HUDEP-2 (cell line): ENCODE results near the gene RFC5.
"Not testable (repeated sequence)": the region's sequence is repeated elsewhere in the genome, so short reads cannot be mapped to it uniquely, and the experiment has no call there.

ENCODE experiments used
- DNase-seq, 76 experiments: peaks; one replicate each; lab custom pipeline; 2025; ENCODE audit not compliant: unreplicated experiment in 76 of 76; lab: John Stamatoyannopoulos, UW

Gene RFC5, protein sequence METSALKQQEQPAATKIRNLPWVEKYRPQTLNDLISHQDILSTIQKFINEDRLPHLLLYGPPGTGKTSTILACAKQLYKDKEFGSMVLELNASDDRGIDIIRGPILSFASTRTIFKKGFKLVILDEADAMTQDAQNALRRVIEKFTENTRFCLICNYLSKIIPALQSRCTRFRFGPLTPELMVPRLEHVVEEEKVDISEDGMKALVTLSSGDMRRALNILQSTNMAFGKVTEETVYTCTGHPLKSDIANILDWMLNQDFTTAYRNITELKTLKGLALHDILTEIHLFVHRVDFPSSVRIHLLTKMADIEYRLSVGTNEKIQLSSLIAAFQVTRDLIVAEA

DNA sequence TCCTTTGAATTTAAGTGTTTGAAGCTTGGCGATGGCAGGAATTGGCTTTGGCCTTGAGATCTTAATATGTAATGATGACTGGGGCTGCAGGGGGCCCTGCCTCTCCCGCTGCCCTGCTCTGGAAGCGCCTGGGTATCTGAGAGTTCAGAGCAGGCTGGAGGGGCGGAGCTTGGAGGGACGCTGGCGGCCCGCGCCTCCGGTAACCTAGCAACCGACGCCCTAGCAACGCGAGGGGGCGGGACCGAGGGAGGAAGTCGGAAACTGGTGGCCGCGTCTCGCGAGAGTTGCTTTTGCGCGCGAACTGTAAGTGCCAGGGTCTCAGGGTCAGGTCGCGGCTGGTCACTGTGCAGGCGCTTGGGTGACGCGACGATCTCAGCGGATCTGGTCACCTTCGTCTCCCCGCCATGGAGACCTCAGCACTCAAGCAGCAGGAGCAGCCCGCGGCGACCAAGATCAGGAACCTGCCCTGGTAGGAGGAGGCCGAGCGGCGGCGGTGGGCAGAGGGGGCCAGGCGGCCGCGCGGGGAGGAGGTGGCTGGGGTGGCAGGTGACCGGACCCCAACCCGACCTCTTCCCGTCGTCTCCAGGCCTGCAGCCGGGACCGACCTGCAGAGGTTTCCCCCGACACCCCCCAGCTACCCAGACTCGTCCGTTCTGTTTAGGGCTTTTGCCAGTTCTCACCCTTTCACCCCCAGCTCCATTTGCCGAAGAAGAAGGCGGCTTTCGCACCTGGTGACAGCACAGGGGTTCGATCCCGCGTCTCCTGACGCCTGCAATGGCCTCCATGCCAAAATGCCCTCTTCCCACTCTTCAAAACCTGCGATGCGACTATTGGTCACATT, at the start of gene RFC5:
TSS of gene RFC5 (plus strand) at position 280 of the 841 bp plus-strand sequence. CDS start at position 405, 125 bp downstream.
- DNase-seq, result peak in 75 of 76 experiments; percentile 21 to 97 (median 94)

DNA sequence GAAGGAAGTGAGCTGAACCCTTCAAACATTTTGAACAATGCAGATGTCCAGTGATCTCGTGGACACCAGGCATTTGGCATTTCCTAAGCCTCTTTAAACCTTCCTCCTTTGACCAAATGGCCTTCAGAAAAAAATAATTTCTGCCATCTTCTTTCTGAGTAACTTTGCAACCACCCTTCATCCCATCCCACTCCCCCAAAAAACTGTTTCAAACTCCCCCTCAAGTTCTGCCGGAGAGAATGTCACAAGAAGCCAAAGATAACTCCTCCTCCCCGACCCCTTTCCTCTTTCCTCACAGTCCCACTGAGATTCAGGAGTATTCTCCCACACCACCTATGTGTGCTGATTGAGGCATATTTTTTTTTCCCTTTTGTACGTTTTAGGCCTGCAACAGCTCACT, 49.5 kb upstream of the RFC5 start:
- no peak for DNase-seq

DNA sequence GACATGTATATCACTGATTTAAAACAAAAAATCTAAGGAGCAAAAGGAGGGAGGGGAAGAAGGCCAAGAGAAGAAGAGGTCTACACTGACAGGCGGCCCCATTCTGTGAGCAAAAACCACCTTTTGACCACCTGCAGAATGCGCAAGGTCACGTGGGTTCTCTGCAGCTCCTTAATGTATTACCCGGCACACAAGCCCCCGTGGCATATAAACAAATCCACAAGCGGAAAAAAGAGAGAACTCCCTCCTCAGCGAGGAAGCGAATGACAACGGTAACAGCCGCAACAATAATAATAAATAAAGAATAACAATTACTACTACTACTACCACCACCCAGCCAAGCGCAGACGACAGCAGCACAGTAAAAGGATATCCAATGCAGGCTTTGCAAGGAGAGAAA, 49.0 kb upstream of the RFC5 start:
- DNase-seq, result no peak

DNA sequence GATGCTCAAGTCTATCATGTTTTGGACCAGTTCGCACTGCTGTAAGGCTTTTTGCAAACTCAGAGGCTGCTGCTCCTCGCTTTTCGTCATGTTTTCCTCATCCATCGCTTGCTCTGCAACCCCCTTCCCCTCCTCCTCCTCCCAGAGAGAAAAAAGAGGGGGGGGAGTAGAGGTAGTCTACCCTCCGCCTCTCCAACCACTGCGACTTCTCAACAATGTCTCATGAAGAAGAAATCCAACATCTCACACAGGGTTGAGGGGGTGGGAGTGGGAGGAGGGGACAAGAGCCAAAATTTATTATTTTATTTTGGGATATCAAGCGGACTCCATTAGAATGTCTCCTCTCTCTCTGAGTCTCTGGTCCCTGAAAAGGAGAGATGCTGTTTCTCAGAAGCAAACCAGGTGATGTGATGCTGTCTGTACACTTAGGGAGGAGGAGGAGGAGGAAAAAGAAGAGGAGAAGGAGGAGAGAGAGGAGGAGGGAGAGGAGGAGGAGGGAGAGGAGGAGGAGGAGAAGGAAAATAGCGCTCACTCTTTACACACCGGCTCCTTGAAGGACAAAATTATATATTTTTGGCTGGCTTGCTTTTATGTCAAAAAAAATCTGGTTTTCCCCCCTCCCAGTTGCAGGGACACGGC, 48.2 kb upstream of the RFC5 start:
- DNase-seq, result no peak

DNA sequence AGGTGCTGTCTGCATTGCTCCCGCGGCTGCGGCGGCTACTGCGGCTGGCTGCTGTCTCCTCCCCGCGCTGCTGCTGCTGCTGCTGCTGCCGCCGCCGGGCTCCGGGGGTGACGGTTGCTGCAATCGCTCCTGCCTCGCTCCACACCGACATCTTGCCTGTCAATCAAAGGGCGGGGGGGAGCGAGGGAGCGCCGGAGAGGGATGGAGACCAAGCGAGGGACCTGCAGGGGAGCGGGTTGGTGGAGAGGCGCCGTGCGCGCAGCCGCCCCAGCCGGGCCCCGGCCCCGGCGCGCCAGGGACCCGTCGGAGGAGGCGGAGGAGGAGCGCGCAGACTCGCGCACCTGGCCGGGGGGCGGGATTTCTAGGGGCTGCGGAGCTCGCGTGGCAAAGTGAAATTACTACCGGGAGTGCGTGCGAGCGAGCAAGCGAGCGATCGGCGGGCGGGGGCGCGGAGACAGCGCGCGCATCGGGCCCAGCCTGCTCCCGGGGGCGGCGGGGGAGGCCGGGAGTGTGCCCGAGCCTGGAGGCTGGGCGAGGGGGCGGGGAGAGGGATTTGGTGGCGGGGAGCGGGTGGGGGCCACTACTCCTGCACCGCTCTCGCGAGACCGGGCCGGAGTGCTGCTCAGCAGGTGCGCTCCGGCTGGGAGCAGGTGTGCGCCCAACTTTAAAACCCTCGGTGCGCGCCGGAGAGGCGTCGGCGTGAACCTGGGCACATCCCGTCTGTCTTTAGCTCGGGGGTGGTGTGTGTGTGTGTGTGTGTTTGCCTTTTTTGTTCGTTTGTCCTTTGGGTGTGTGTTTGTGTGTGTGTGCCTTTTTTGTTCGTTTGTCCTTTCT, 47.5 kb upstream of the RFC5 start, which contains the start of gene KSR2:
TSS of gene KSR2 (minus strand) at position 165 of the 834 bp plus-strand sequence. CDS start 735 bp downstream, outside the sequence.
- no peak for DNase-seq

DNA sequence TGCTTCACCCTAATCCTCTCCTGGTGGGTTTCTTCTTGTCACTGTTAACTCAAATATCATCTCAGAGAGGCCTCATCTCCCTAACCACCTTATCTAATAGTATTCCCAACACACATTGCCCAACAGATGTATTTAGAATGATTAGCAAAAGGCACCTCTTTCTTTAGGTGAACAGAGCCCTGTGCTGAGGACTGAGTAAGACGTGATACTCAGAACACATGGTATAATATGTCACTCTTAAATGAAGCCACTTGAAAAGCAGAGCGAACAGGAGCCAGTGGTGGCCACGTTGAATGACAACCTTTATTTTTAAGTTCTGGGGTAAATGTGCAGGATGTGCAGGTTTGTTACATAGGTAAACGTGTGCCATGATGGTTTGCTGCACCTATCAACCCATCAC, 46.2 kb upstream of the RFC5 start:
- DNase-seq, result no peak

DNA sequence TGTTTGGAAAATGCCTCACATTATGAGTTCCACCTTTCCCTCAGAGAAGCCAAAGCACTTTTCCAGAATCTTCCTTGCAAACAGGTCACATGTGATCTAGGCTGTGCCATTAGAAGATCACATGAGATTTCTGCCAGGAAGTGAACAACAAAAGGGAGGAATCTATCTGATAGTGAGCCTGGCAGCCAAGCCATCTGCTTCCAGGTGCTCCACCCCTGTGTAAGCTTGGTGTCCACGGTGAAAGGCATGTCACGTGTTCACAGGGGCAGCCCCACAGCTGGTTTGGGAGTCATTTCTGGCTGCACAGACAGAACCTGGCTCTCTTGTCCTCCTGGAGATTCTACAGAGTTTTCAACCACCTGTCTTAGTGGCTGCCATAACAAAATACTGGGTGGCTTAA, 44.2 kb upstream of the RFC5 start:
- DNase-seq, result no peak

DNA sequence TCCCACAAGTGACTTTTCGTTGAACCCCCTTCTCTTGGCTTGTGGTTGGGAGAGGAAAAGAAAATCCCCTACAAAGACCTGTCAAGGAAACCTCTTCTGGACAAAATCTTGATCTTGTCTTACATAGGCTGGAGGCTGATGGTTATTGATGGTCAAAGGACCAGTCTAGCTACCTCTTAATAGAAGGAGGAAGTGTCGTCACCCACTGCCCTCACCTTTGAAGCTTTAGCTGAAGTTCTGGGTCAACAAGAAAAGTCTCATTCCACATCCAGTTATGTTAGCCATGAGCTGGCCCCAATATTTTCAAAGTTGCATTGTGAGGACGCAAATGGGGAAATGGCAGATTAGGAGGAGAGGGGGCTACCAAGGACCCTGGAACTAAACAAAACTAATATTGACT, 41.5 kb upstream of the RFC5 start:
- DNase-seq, result no peak

DNA sequence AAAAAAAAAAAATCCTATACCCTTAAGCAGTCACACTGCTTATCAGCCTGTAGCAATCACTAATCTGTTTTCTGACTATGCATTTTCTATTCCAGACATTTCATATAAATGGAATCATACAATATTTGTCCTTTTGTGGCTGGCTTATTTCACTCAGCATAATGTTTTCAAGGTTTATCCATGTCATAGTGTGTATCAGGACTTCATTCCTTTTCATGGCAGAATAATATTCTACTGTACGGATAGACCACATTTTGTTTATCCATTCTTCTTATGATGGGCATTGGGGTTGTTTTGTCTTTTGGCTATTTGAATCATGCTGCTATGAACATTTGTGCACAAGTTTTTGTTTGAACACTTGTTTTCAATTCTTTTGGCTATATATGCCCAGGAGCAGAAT, 39.1 kb upstream of the RFC5 start:
- DNase-seq, result no peak

DNA sequence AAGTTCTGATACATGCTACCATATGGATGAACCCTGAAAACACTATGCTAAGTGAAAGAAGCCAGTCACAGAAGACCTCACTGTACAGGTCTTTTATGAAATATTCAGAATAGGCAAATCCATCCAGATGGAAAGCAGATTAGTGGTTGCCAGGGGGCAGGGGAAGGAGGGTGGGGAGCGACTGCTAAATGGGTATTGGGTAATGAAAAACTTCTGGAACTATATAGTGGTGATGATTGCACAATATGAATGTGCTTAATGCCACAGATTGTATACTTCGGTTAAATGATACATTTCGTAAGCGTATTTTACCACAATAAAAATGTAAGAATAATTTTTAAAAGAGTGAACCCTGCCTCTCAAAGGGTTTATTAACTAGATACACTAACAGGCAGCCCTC, 35.9 kb upstream of the RFC5 start:
- no peak for DNase-seq

DNA sequence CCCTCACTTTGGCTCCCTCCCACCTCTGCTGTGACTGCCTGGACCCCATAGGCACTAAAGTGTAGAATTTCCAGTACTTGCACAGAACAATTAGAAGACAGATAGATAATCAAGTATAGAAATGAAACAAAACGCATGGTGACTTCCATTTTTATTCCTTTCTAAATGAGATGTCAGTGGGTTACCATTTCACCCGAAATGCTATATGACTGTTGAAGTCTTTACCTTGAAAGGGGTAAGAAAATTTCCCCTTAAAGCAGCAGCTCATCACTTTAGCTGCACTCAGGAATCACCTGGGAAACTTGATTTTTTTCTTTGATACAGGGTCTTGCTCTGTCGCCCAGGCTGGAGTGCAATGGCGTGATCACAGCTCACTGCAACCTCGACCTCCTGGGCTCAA, 35.2 kb upstream of the RFC5 start:
- no peak for DNase-seq

DNA sequence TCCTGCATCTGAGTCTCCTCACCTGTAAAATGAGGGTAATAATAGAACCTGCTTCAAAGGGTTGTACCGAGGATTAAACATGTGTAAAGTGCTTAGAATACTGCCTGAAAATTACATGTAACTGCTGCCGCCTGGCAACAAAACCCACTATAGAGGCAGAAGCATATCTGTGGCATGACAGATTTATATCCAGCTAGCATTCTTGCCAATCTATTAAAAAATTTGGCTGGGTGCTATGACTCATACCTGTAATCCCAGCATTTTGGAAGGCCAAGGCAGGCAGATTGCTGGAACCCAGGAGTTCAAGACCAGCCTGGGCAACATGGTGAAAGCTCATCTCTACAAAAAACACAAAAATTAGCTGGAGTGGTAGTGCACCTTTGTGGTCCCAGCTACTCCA, 31.3 kb upstream of the RFC5 start:
- no peak for DNase-seq

DNA sequence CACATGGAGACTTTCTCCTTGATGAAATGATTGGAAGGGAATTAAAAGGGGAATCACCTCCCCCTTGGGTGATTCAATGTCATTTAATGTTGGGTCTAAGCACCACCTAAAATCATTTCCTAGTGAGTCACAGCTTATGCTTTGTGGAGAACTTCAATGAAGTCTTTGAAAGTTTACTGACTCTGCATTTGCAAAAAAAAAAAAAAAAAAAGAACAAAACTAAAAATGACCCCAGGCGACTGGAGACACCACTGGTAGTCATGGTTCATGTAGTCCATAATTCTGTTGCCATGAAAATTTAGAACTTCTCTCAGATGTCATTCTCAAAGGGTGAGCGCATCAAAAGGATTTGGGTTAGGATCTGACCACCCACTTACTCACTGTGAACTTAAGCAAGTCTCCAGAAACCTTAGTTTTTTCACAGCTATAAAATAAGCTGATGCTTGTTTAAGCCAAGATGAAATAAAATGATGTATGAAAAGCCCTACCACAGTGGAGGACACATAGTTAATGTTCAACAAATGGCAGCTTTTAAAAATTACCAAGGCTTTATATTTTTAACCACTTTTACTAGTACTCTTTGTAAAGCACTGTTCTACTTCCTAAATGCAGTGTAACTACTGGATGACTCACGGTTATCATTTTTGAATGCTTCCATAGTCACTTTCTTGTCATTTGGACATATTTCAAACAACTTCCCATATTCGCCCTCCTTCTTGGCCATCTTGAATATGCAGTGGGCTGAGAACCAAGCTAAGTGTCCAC, 29.6 kb upstream of the RFC5 start:
- no peak for DNase-seq

DNA sequence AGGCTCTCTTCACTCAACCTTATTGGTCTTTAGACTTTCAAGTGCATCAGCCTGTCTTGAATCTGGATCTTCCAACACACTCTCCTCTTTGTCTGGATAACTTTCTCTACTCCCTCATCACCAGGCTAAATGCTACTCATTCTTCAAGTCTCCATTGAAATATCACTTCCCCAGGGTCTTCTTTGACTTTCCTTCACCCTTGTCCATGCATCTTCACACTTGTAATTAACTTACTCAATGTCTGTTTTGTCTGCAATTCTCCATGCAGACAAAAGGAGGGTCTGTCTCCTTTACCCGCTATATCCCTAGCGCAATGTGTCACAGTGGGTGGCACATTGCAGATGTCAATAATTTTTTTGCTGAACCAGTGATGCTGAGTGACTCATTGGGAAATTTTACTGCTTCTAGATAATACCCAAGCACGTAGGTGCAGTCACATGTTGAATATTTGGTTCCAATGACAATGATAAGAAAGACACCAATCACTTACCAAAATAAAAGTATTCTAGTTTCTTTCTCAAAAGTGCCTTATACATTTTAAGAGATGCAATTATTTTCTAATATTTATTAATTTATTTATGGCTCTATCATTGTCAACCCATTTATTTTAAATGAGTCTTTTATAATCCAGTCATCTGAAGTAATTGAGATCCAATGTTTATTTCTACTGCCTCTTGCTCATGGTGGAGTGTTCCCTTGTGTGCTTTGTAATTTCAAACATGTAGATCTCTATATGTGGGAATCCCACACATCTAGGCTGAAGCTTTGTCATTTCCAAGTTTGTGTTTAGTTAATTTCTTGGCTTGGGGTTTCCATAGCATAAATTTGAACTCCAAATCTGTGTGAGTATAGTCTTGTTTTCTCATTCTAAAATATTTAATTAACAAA, 21.7 kb upstream of the RFC5 start:
- no peak for DNase-seq

DNA sequence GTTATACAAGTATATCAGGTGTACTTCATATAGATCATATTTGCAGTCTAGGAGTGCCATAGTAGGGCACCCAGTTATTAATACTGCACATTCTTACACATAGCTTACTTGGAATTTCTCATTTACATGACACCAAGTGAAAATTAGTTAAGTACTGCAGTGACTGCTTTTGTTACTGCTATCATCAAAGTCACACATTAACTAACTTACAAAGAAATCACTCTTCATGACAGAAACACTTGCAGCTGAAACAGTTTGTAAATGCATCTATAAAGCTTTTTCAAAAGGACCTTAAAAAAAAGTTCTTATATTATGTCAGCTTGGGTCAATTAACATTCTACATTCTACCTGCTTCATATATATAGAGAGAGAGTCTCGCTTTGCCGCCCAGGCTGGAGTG, 17.8 kb upstream of the RFC5 start:
- no peak for DNase-seq

DNA sequence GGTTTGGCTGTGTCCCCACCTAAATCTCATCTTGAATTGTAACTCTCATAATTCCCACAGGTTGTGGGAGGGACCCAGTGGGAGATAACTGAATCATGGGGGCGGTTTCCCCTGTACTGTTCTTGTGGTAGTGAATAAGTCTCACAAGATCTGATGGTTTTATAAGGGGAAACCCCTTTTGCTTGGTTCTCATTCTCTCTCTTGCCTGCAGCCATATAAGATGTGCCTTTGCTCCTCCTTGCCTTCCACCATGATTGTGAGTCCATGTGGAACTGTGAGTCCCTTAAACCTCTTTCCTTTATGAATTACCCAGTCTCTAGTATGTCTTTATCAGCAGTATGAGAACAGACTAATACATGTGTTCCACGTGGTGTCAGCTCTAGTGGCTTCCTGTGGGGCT, 16.7 kb upstream of the RFC5 start:
- not testable (repeated sequence) for DNase-seq

DNA sequence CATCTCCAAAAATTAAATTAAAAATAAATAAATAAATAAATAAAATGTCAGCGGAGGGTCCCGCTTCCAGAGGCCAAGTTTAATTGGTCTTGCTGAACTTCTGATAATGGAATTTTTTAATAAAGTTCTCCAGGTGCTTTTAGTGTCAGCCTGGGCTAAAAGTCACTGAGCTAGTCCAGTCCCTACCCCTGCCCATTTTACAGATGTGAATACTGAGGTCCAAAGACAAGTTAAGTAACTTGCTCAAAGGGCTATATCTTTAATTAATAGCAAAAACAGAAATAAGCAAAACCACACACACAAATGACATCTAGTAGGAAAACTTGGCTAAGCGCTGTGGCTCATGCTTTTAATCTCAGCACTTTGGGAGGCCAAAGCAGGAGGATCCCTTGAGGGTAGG, 5.6 kb upstream of the RFC5 start:
- no peak for DNase-seq

DNA sequence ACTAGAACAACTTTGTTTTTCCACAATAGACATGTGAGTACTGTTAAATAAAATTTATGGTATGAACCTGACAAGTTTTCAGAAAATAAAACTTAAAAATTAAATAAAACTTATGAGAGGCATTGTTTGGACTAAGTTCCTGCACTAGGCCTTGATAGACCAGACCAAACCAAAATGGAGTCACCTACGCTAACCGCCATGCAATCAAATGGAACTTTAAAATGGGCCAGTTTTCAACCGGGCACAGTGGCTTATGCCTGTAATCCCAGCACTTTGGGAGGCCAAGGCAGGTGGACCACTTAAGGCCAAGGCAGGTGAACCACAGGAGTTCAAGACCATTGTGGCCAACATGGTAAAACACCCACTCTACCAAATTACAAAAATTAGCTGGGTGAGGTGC, 5.1 kb upstream of the RFC5 start:
- DNase-seq, result no peak

DNA sequence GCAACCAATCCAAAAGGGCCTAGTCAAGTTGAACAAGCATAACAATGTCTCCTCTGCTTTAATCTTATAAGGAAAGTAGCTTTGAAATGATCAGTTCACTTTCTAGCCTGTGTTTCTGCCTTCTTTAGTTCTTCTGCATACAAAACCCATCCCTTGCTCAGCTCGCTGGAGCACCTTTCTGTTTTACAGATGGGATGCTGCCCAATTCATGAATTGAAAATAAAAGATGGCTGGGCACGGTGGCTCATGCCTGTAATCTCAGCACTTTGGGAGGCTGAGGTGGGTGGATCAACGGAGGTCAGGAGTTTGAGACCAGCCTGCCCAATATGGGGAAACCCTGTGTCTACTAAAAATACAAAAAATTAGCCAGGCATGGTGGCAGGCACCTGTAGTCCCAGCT, 4.5 kb upstream of the RFC5 start:
- DNase-seq, result no peak
